HS-5 (cell line): ENCODE data around the gene MOSMO.
"Not testable (repeated sequence)": the region's sequence is repeated elsewhere in the genome, so short reads cannot be mapped to it uniquely, and the experiment has no call there.

Experiments
- DNase-seq: peaks from one replicate; pipeline ENCODE4 v3.0.0-alpha.2; 2012; ENCODE audit warnings: low read depth

MOSMO gene

DNA sequence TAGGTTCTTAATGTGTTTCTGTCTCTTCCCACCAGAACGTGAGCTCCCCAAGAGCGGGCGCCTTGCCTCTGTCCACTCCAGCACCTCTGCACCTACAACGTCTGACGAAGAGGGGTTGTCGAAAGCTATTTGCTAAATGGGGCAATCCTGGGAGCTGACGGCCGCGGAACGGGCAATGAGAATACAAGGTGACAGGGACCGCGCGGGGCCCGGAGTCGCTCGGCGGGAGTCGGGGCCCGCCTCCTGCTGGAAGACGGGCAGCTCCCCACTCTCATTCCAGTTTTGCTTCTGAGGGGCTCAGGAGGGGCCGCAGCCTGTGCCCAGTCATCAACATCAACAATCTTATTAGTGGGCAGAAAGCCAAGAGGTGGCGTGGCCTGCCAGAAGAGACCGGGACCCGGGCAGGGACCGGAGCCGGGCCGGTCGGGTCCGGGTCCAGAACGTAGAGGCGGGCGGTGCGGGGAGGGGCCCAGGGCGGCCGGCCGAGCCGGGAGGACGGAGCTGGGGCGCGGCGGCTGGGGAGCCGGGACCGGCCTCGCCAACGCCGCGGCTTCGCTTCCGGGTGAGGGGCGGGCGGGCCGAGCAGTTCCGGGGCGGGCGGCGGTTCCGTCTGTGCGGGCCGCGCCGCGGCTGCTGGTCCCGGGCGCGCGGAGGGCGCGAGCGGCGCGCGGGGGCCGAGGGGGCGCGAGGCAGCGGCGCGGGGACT lies at the start of gene MOSMO:
Gene MOSMO, plus strand, starts transcription at position 603 of the 706 bp plus-strand sequence. CDS start 191 bp downstream, outside the sequence.
- no peak for DNase-seq

DNA sequence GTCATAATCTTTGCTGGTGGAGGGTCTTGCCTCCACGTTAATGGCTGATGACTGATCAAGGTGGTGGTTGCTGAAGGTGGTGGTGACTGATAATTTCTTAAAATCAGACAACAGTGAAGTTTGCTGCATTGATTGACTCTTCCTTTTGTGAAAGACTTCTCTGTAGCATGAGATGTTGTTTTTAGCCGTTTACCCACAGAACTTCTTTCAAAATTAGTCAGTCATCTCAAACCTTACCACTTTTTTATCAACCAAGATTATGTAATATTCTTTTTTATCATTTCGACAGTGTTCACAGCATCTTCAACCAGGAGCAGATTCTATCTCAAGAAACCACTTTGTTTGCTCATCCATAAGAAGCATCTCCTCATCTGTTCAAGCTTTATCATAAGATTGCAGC lies 48.9 kb upstream of the MOSMO start:
- DNase-seq, result no peak

DNA sequence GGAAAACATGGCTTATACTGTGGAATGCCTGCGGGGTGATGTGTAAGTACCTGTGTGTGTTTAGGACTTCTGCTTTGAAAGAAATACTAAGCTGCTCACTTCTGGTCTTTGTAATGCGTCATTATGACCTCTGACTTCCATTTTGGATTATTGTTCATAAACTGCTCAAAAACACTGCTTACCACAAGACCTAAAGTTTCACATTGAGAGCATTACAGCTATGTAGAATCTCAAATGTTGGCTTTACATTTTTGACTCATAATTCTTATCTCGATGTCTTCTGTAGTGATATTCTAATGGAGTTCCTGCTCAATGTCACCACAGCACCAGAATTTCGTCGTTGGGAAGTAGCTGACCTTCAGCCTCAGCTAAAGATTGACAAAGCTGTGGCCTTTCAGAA lies 45.4 kb upstream of the MOSMO start:
- no peak for DNase-seq

DNA sequence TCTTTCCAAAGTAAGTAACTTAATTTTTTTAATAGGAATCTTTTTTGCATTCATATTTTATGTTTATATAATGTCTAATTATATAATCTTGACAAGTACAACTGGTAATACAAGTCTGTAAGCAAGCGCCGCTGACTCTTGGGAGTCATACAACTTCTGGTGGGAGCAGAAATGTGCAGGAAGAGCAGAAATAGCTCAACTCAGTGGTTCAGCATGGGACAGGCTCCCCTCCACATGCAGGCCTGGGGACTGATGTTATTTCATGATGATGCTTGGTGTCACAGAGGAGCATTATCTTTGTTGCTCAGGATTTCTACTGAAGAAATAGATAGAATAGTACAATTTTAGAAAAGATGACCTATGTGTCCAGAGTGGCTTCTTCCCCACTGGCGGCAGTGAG lies 44.0 kb upstream of the MOSMO start:
- no peak for DNase-seq

DNA sequence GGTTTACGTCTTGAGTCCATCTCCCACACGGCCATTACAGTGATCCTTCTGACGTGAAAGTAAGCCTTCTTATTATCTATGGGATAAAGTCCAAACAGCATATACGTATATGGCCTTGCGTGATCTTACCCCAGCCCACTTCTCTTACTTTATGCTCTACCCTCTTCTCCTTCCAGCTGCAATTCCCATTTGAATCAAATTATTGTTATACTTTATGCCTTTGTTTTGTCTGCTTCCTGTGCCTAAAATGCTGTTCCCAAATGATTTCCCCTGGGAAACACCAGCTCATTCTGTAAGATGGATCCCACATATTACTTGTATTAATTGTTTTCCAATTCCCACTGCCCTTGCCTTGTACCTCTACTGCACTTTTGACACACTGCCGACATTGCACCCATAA lies 43.6 kb upstream of the MOSMO start:
- DNase-seq, result no peak

DNA sequence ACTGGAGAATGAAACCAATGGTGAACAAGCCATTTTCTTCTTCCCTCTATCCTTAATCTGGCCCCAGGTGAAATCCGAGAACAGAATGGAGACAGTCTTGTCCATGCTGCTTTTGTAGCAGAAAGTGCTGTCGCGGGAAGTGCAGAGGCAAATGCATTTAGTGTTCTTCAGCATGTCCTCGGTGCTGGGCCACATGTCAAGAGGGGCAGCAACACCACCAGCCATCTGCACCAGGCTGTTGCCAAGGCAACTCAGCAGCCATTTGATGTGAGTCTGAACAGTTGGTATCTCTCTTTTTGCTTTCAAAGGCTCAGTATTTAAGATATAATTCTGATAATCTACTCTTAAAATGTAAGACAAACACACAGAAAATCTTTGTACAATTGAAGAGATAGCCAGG lies 36.1 kb upstream of the MOSMO start:
- DNase-seq, result no peak

DNA sequence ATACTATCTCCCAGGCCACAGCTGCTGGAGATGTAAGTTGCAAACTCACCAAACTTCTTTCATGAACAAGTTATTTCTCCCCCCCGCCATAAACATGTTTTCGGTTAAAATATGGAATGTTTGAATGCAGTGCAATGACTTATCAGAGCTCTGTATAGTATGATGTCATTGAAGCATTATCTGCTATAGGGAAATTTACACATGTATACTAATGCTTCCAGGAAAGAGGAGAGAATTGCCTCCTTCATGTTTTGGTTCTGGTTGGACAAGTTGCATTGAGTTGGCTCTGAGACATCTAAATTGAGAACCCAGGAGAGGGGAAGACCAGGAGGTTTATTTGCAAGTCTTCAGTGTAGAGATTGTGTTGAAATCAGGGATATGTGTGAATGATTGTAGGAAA lies 34.0 kb upstream of the MOSMO start:
- DNase-seq, result no peak

DNA sequence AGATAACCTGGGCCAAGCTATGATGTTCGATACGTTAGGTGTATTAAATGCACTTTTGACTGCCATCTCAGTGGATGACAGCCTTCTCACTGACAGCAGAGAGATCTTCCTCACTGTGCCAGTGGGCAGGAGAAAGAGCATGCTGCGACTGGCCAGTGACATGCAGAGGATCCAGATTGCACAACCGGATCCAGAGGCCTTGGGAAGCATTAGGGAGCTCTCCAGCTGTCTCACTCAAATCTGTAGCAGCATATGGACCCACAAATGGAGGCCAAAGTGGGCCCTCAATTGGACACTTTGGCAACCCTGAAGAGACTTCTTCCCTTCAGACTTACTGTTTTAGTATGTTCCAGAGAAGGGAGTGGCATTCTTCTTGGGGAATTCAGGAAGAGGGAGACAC lies 27.9 kb upstream of the MOSMO start:
- no peak for DNase-seq

DNA sequence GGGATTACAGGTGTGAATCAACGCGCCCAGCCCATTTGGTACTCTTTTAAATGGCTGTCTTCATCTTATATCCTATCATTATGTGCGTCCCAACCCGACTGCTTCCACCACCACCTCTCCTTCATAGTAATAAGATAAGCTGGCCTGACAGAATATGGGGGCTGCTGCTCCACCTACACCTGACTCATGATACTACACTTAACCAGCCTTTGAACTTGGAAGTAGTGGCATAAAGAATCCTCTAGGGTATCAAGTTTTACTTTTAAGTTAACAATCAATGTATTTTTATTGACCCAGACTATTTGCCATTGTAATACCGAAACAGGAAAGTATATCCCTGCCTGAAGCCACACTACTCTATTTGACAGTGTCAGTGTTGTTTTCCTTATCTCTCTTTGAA lies 25.8 kb upstream of the MOSMO start:
- DNase-seq, result no peak

DNA sequence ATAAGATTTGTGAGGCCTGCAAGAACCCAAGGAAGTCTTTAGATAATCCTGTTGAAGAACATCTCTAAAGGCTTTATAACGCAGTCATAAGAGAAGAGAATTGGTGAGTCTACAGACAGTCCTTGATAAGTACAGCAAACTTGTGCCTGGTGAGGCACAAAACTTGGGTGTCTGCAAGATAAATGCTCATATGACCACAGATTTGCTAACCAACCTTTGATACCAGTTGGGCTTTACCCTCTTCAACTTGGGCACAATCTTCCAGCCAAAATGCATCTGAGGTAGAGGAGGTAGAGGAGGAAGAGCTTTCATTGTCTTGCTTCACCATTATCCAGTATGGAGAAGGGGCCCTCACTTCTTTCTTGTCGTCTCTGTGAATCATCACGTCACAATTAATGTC lies 23.8 kb upstream of the MOSMO start:
- DNase-seq, result no peak

DNA sequence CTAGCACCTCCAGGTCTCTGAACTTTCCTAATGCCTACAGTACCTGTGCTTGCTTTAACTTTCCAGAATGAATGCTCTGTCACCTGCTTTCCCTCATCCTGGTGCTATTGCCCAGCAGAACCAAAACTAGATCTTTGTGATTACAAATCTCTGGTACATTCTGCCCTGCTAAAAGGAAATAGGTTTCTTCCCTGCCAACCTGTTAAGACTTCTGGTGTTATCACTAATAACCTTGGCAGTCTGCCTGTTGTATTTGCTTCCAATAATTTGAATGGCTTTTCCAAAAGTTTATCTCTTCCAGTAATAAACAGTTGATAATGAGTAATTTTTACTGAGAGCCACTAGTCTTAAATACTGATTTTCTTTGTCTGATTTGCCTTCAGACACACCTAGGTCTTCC lies 22.4 kb upstream of the MOSMO start:
- no peak for DNase-seq

DNA sequence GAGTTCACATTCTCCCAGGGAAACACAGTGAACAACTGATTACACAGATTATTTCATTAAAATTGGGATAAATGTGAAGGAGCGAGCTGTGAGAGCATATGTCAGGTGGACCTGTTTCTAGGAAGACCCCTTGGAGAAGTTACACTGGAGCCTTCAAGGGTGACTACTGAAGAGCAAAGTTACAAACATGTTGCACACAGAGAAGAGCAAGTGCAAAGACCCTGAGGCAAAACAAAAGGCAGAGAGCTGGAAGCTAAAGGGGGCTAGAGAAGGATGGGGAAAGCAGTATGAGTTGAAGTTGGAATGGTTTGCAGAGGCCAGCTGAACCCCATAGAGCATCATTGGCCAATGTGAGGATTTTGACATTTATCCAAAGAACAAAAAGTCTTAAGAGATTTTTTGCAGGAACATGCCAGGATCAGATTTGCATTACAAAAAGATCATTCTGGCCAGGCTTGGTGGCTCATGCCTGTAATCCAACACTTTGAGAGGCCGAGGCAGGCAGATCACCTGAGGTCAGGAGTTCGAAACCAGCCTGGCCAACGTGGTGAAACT lies 21.1 kb upstream of the MOSMO start:
- no peak for DNase-seq

DNA sequence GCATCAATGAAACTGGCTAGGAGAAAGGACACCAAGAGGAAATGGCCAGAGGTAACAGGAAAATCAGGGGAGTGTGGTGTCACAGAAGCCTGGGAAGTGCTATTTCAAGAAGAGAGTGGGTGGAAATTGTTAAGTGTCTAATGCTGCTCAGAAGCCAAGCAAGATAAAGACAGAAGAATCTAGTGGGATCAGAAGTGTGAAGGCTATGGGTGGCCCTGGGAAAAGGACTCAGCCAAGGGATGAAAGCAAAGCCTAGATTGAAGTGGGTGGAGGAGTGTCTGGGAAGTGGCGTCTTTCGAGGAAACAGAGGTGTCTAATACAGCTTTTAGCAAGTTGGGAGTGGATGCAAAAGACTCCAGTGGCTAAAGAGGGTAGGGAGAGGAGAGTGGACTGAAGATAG lies 20.4 kb upstream of the MOSMO start:
- no peak for DNase-seq

DNA sequence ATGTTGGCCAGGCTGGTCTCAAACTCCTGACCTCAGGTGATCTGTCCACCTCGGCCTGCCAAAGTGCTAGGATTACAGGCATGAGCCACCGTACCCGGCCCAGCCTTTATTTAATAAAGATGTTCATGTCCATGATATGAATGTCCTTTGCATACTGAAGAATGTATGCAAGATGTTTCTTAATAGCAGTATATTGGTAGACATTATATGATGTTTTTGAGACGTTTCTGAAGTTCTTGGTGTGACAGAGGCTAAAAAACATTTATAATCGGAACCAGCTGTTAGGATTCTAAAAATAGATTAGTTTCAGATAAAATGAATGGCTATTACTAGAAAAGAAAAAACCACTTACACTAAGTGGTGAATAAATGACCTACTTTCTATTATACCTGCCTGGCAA lies 18.8 kb upstream of the MOSMO start:
- DNase-seq, result no peak

DNA sequence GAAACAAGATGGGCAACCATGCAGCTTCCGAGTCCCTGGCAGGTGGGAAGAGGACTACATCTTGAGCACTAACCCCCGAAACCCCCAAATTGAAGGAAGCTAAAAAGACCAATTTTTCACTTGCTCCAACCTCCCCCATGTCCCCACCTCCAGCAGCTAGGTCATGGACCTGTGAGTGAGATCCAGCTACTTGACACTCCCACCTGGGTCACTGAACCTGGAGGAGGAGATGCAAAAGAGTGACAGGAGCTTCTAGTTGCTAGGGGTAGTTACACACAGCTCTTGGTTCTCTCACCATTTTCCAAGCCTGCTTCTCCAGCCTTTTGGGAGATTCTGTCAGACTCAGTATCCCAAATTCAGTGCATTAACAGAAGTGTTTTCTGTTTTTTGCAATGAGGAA lies 18.2 kb upstream of the MOSMO start:
- DNase-seq, result no peak

DNA sequence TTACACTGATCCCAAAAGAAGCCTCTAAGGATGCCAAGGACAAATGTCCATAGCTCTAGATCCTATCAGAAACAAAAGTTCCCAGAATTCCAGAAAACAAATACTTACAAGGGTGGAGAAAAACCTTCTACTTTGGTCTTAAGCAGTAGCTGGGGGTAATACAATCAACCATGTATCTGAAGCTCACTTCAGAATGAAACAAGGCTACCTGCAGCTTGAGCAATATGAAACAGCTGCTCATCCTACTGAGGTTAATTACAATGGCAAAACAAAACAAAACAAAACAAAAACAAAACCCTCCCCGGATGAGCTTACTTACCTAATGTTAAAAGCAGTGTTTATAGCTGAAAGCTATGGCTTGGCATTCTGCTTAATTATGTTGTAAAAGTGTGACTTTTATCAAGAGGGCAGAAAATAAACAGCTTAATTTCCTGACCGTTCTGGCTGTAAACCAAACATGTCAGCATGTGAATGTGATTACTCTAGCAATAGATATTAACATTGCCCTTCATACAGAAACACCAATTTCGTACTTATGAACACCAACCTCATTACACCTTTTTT lies 17.4 kb upstream of the MOSMO start:
- no peak for DNase-seq

DNA sequence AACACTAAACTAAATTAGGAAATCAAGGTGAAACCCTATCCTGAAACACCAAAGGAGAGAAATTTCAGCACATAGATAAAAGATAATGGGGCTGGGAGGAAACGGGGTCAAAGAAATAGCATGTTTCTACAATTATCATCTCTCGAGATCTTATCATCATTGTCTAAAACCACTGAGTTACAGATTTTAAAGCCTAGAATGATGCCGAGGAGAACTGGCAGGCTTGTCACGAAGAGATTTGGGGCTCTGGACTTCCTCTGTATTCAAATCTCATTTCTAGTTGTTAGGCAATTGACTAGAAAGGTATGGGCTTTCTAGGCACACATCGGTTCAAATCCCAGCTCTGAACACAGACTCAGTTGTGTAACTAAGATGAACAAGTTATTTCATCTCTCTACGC lies 16.3 kb upstream of the MOSMO start:
- no peak for DNase-seq

DNA sequence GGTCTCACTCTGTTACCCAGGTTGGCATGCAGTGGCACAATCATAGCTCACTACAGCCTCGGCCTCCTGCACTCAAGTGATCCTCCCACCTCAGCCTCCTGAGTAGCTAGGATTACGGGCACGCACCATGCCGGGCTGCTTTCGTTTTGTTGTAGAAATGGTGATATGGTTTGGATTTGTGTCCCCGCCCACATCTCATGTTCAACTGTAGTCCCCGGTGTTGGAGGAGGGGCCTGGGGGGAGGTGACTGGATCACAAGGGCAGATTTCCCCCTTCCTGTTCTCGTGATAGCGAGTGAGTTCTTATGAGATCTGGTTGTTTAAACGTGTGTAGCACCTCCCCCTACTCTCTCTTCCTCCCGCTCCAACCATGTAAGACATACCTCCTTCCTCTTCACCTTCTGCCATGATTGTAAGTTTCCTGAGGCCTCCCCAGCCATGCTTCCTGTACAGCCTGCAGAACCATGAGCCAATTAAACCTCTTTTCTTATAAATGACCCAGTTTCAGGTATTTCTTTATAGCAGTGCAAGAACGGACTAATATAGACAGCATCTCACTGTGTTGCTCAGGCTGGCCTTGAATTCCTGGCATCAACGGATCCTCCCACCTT lies 12.9 kb upstream of the MOSMO start:
- DNase-seq, result no peak

DNA sequence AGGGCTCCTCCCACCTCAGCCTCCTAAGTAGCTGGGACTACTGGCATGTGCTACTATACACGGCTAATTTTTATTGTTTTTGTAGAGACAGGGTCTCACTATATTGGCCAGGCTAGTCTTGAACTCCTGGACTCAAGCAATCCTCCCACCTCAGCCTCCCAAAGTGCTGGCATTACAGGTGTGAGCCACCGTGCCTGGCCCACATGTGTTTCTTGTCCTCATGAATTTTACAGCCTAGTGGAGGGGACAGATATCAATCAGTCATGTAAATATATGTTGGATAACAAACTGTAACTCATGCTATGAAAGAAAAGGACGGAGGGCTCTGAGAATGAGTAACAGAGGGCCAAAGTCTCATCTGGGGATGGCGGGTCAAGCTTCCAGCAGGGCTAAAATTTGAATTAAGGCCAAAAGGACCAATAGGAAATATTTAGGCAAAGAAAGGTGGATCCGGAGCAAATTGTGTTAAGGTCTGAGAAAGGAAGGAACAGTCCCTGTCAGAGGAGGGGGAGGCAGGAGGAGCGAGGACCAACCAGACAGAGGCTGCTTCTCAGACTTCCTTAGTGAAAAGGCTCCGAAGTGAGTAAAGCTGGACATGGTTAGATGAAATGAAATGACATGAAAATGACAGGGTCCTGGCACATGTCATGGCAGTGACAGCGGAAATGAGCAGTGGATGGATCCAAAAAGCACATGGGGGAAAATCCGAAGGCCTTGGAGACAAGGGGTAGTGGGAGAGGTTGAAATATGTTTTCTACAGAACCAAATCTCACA lies 10.8 kb upstream of the MOSMO start:
- DNase-seq, result no peak

DNA sequence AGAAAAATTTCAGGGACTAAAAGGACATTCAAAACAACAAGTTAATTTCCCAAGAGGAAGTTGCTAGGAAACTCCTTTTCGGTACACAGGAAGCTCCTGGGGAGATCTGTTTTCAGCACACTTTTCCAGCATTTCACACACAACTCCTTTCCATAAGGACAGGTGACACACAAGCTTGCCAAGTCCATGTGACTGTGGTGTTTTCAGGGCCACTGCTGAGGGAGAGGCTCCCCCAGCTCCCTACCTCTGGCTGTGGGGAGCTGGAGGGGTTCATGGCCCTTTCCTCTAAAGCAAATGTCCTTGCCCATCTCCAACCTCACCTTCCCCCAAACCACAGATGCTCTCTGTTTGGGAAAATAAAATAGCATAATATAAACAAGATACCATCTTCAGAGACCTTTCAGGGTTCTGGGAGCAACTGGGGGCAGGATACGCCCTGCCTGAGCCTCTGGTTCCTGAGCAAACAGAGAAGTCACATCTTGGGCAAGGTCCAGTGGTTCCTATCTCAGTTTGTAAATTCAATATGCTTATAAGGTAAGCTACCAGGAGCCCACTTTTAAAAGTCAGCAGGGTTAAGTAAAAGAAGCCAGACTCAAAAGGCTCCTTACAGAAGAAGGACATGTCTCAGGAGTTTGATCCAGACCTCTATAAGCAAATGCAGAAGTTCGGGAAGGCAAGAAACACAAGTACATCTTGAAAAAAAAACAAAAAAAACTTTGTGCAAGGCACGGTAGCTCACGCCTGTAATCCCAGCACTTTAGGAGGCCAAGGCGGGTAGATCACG lies 10.0 kb upstream of the MOSMO start:
- no peak for DNase-seq

DNA sequence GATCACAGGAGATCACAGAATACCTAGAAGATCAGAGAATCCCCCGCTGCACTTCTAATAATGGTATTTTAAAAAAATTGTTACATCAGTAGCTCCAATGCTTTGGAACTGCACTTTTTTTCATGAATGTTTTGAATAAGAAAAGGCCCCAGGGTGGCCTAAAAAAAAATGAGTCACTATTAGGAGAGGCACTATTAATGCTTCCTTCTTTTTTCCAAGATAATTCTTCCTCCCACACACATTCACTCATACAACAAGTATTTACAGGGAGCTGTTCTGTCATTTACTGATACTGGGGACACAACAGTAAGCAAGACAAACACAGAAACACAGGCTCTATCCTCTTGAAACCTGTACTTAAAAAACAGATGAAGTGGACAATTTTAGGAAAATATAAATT lies 6.3 kb upstream of the MOSMO start:
- no peak for DNase-seq

DNA sequence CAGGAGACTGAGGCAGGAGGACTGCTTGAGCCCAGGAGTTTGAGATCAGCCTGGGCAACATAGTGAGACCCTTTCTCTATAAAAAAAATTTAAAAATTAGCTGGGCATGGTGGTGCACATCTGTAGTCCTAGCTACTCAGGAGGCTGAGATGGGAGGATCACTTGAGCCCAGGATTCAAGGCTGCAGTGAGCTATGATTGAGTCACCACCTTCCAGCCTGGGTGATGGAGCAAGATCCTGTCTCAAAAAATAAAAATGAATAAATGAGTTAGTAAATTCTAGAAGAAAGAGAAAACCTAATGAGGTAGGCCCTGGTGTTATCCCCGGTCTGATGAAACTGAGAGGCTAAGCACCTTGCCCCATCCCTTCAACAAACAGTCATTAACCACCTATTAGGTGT lies 5.9 kb upstream of the MOSMO start:
- not testable (repeated sequence) for DNase-seq
